HepG2 (cell line): ENCODE data around the gene FANCE. TPM values are rescaled to one million over a fixed set of nuclear protein-coding genes. Genes with fewer than 3 reads are reported as not detected.

ENCODE experiments used
- HMGA1 ChIP-seq: sonication (generic); formaldehyde crosslinking; conservative IDR thresholded peaks from 2 replicates; pipeline ENCODE4 v1.4.0; 2020; ENCODE audit warnings: missing genetic modification reagents
- KLF11 ChIP-seq: IDR thresholded peaks from 2 replicates; pipeline ENCODE4 v1.6.1; 2016; ENCODE audit warnings: missing compliant biosample characterization
- MTF2 ChIP-seq: sonication (generic); formaldehyde crosslinking; IDR thresholded peaks from 2 replicates; pipeline ENCODE4 v1.5.0; 2020; ENCODE audit warnings: missing genetic modification reagents, borderline replicate concordance
- NR1H2 ChIP-seq: sonication (generic); formaldehyde crosslinking; IDR thresholded peaks from 2 replicates; pipeline ENCODE4 v1.8.1; 2022; ENCODE audit warnings: low read depth, missing genetic modification reagents, borderline replicate concordance
- SAP130 ChIP-seq: IDR thresholded peaks from 2 replicates; pipeline ENCODE4 v1.6.1; 2016; ENCODE audit warnings: low read depth
- SP1 ChIP-seq, 2 experiments: fragments of 450-650 bp in 1 of 2; sonication (generic) in 1 of 2; formaldehyde crosslinking in 1 of 2; IDR thresholded peaks; 2 replicates each; pipeline versions ENCODE4 v1.4.0 to v1.6.1; 2016 to 2020; ENCODE audit warnings: missing genetic modification reagents in 1 of 2
- SYNCRIP ChIP-seq: fragments of 200-400 bp; formaldehyde crosslinking; IDR thresholded peaks from 2 replicates; pipeline ENCODE4 v1.6.1; 2018; ENCODE audit warnings: mild to moderate bottlenecking, low read depth, low read length; ENCODE audit not compliant: insufficient read depth
- ZFP90 ChIP-seq: sonication (generic); formaldehyde crosslinking; IDR thresholded peaks from 2 replicates; pipeline ENCODE4 v1.8.0; 2022; ENCODE audit warnings: missing genetic modification reagents, mild to moderate bottlenecking, inconsistent platforms, borderline replicate concordance
- ZNF331 ChIP-seq: sonication (generic); formaldehyde crosslinking; IDR thresholded peaks from 2 replicates; pipeline ENCODE4 v1.4.0; 2020; ENCODE audit warnings: missing genetic modification reagents
- ZNF552 ChIP-seq: sonication (generic); formaldehyde crosslinking; IDR thresholded peaks from 2 replicates; pipeline ENCODE4 v1.9.0; 2022; ENCODE audit warnings: missing genetic modification reagents, mild to moderate bottlenecking, borderline replicate concordance
- ZNF564 ChIP-seq: sonication (generic); formaldehyde crosslinking; IDR thresholded peaks from 2 replicates; pipeline ENCODE4 v1.8.1; 2023; ENCODE audit warnings: mild to moderate bottlenecking, missing genetic modification reagents
- ZNF605 ChIP-seq: sonication (generic); formaldehyde crosslinking; IDR thresholded peaks from 2 replicates; pipeline ENCODE4 v1.8.0; 2022; ENCODE audit warnings: mild to moderate bottlenecking, missing genetic modification reagents
- ZNF891 ChIP-seq: sonication (generic); formaldehyde crosslinking; IDR thresholded peaks from 2 replicates; pipeline ENCODE4 v1.5.0; 2020; ENCODE audit warnings: mild to moderate bottlenecking, missing genetic modification reagents
- polyA plus RNA-seq, 8 experiments: library from polyadenylated mRNA; depleted of rRNA in 3 of 8; stranded (reverse) in 7 of 8; unstranded in 1 of 8; fragments of >200 nt; fragmentation: Illumina TruSeq in 4 of 8; extraction: Trizol in 4 of 8; gene quantifications; 2 replicates each; pipeline versions ENCODE4 v1.2.1 to v1.2.3, GENCODE V29; 2011 to 2016; ENCODE audit warnings: low read depth in 4 of 8, missing spikeins in 1 of 8, mixed read lengths in 1 of 8; ENCODE audit not compliant: insufficient read depth in 1 of 8
- total RNA-seq, 5 experiments: library from RNA; depleted of rRNA; stranded (reverse); fragments of >200 nt; fragmentation: Illumina TruSeq; extraction: Trizol; gene quantifications; 2 replicates each; pipeline ENCODE4 v1.2.3, GENCODE V29; 2016; ENCODE audit warnings: low read depth in 1 of 5
- TF ChIP-seq, protein P1 (sequence below): sonication (generic); formaldehyde crosslinking; conservative IDR thresholded peaks from 2 replicates; pipeline ENCODE4 v1.5.0; 2020; ENCODE audit warnings: missing genetic modification reagents
- TF ChIP-seq, protein P2 (sequence below): sonication (generic); formaldehyde crosslinking; IDR thresholded peaks from 2 replicates; pipeline ENCODE4 v1.8.1; 2023; ENCODE audit warnings: mild to moderate bottlenecking, inconsistent platforms, moderate library complexity, missing genetic modification reagents, borderline replicate concordance
- TF ChIP-seq, protein P3 (sequence below): sonication (generic); formaldehyde crosslinking; IDR thresholded peaks from 2 replicates; pipeline ENCODE4 v1.4.0; 2020; ENCODE audit warnings: missing genetic modification reagents
- TF ChIP-seq, protein P4 (sequence below): sonication (generic); formaldehyde crosslinking; IDR thresholded peaks from 2 replicates; pipeline ENCODE4 v1.8.0; 2022; ENCODE audit warnings: mild to moderate bottlenecking, missing genetic modification reagents, moderate library complexity
- TF ChIP-seq, protein P5 (sequence below): sonication (generic); formaldehyde crosslinking; IDR thresholded peaks from 2 replicates; pipeline ENCODE4 v1.4.0; 2020; ENCODE audit warnings: missing genetic modification reagents, borderline replicate concordance

Gene FANCE
- total and polyA plus RNA-seq, 2 of the 13 experiments (the other 11 are each of a cell fraction or from before 2014, with no cell fraction given), result 7.1 to 11.2 TPM

DNA sequence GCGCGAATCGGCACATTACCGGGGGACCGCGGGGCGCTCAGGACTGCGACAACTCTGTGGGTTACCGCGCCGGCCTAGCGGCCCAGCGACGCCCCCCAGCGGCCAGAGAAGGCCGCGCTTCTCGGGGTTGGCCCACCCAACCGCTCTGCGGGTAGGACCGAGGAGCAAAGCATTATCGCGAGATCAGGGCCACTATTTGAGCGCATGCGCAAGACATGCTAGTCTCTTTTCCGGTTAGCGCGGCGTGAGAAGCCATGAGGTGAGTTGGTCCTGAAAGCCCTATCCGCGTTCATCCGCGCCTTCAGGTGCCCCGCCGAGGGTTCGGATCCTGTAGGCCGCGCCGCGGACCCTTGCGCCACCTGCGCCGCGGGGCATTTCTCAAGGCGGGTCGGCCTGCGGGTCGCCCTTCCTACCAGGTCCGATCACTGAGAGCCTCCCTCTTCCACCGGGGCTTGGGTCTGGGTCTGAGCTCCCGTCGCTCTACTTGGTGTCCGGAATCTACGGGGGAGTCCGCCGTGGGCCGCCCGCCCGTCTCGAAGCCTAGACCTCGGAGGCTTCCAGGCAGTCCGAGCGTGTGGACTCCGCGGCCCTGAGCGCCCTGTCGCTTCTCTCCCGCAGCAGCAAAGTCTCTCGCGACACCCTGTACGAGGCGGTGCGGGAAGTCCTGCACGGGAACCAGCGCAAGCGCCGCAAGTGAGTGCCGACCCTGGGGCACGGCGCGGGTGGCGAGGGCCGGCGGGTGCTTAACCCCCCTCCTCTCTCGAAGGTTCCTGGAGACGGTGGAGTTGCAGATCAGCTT, 16.2 kb downstream of the FANCE start, which contains the start of gene RPL10A (continued):
- TF ChIP-seq, protein P1, sequence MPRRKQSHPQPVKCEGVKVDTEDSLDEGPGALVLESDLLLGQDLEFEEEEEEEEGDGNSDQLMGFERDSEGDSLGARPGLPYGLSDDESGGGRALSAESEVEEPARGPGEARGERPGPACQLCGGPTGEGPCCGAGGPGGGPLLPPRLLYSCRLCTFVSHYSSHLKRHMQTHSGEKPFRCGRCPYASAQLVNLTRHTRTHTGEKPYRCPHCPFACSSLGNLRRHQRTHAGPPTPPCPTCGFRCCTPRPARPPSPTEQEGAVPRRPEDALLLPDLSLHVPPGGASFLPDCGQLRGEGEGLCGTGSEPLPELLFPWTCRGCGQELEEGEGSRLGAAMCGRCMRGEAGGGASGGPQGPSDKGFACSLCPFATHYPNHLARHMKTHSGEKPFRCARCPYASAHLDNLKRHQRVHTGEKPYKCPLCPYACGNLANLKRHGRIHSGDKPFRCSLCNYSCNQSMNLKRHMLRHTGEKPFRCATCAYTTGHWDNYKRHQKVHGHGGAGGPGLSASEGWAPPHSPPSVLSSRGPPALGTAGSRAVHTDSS (CRISPR knock-in tag), result 0 out of 2 replicates have a peak, but pooled peaks have one; percentile 73
- TF ChIP-seq ZNF605 (CRISPR knock-in tag) (peak; percentile 99), MTF2 (CRISPR knock-in tag) (peak; percentile 98), ZNF331 (CRISPR knock-in tag) (peak; percentile 95), SP1 (IDR thresholded peaks at IDR 0.05) (peak; percentile 92), SP1 (CRISPR knock-in tag; IDR thresholded peaks at IDR 0.05) (peak; percentile 81), SYNCRIP (no peak), ZNF564 (no peak; the same call in 1 of the 2 replicates), ZNF891 (peak; percentile 99), ZFP90 (CRISPR knock-in tag) (peak; percentile 91), SAP130 (peak; percentile 95), NR1H2 (peak; percentile 97), KLF11 (CRISPR knock-in tag) (peak; percentile 87), ZNF552 (CRISPR knock-in tag) (peak; percentile 91; the same call in 1 of the 2 replicates), HMGA1 (no peak)
- TF ChIP-seq, protein P2, sequence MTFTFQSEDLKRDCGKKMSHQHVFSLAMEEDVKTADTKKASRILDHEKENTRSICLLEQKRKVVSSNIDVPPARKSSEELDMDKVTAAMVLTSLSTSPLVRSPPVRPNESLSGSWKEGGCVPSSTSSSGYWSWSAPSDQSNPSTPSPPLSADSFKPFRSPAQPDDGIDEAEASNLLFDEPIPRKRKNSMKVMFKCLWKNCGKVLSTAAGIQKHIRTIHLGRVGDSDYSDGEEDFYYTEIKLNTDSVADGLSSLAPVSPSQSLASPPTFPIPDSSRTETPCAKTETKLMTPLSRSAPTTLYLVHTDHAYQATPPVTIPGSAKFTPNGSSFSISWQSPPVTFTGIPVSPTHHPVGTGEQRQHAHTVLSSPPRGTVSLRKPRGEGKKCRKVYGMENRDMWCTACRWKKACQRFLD (CRISPR knock-in tag), result peak; percentile 83
- TF ChIP-seq, protein P3, sequence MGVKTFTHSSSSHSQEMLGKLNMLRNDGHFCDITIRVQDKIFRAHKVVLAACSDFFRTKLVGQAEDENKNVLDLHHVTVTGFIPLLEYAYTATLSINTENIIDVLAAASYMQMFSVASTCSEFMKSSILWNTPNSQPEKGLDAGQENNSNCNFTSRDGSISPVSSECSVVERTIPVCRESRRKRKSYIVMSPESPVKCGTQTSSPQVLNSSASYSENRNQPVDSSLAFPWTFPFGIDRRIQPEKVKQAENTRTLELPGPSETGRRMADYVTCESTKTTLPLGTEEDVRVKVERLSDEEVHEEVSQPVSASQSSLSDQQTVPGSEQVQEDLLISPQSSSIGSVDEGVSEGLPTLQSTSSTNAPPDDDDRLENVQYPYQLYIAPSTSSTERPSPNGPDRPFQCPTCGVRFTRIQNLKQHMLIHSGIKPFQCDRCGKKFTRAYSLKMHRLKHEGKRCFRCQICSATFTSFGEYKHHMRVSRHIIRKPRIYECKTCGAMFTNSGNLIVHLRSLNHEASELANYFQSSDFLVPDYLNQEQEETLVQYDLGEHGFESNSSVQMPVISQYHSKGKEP (CRISPR knock-in tag), result no peak
- TF ChIP-seq, protein P4, sequence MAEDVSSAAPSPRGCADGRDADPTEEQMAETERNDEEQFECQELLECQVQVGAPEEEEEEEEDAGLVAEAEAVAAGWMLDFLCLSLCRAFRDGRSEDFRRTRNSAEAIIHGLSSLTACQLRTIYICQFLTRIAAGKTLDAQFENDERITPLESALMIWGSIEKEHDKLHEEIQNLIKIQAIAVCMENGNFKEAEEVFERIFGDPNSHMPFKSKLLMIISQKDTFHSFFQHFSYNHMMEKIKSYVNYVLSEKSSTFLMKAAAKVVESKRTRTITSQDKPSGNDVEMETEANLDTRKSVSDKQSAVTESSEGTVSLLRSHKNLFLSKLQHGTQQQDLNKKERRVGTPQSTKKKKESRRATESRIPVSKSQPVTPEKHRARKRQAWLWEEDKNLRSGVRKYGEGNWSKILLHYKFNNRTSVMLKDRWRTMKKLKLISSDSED (CRISPR knock-in tag), result peak; percentile 64; the same call in 1 of the 2 replicates
- TF ChIP-seq, protein P5, sequence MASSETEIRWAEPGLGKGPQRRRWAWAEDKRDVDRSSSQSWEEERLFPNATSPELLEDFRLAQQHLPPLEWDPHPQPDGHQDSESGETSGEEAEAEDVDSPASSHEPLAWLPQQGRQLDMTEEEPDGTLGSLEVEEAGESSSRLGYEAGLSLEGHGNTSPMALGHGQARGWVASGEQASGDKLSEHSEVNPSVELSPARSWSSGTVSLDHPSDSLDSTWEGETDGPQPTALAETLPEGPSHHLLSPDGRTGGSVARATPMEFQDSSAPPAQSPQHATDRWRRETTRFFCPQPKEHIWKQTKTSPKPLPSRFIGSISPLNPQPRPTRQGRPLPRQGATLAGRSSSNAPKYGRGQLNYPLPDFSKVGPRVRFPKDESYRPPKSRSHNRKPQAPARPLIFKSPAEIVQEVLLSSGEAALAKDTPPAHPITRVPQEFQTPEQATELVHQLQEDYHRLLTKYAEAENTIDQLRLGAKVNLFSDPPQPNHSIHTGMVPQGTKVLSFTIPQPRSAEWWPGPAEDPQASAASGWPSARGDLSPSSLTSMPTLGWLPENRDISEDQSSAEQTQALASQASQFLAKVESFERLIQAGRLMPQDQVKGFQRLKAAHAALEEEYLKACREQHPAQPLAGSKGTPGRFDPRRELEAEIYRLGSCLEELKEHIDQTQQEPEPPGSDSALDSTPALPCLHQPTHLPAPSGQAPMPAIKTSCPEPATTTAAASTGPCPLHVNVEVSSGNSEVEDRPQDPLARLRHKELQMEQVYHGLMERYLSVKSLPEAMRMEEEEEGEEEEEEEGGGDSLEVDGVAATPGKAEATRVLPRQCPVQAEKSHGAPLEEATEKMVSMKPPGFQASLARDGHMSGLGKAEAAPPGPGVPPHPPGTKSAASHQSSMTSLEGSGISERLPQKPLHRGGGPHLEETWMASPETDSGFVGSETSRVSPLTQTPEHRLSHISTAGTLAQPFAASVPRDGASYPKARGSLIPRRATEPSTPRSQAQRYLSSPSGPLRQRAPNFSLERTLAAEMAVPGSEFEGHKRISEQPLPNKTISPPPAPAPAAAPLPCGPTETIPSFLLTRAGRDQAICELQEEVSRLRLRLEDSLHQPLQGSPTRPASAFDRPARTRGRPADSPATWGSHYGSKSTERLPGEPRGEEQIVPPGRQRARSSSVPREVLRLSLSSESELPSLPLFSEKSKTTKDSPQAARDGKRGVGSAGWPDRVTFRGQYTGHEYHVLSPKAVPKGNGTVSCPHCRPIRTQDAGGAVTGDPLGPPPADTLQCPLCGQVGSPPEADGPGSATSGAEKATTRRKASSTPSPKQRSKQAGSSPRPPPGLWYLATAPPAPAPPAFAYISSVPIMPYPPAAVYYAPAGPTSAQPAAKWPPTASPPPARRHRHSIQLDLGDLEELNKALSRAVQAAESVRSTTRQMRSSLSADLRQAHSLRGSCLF (CRISPR knock-in tag), result 0 out of 2 replicates have a peak, but pooled peaks have one; percentile 60
